Measurements from ENCODE around the gene DAB1. TPM values are rescaled to one million over a fixed set of nuclear protein-coding genes. Genes with fewer than 3 reads are reported as not detected.

Gene DAB1
- total RNA-seq, 1 donor from 2014 or later: not detected

DNA sequence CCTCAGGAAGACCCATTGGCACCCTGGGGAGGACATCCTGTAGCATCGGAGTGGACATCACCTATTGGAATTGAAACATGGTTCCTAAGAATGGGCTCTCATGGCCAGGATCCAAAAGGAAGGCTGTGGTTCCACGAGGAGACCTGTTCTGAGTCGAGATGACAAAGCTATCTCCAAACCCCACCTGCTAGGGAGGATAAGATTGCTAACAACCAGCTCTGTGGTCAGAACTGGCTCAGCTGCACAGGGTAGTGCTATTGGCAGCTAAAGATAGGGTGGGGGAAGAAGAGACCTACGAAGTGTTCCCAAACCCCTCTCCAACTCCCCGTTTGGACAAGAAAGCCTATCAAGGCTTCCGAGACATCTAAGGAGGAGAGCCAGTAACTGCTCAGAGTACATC lies 440.4 kb downstream of the DAB1 start:
- H3K9me3 Mint-ChIP-seq (ENCODE audit: low read depth): no peaks in the 10 kb centered on the region
- H3K27ac Mint-ChIP-seq (ENCODE audit: unreplicated experiment): no peak overlapping the region
- no peaks in the 10 kb centered on the region for H3K36me3 Mint-ChIP-seq (ENCODE audit: low read depth)

GRCh38 chr1:56979986-56980755 lies 443.7 kb downstream of the DAB1 start:
- TF ChIP-seq, protein P1, sequence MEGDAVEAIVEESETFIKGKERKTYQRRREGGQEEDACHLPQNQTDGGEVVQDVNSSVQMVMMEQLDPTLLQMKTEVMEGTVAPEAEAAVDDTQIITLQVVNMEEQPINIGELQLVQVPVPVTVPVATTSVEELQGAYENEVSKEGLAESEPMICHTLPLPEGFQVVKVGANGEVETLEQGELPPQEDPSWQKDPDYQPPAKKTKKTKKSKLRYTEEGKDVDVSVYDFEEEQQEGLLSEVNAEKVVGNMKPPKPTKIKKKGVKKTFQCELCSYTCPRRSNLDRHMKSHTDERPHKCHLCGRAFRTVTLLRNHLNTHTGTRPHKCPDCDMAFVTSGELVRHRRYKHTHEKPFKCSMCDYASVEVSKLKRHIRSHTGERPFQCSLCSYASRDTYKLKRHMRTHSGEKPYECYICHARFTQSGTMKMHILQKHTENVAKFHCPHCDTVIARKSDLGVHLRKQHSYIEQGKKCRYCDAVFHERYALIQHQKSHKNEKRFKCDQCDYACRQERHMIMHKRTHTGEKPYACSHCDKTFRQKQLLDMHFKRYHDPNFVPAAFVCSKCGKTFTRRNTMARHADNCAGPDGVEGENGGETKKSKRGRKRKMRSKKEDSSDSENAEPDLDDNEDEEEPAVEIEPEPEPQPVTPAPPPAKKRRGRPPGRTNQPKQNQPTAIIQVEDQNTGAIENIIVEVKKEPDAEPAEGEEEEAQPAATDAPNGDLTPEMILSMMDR (IDR thresholded peaks at IDR 0.05): no peak
- DNase-seq (ENCODE audit: low spot score): no peak
- H3K27ac Mint-ChIP-seq (ENCODE audit: unreplicated experiment): no peak overlapping the region
- no peaks in the 10 kb centered on the region for H3K4me1 Mint-ChIP-seq (ENCODE audit: low read depth)
- H3K4me3 Mint-ChIP-seq (ENCODE audit: unreplicated experiment): no peak overlapping the region
- H3K9me3 Mint-ChIP-seq (ENCODE audit: low read depth): no peaks in the 10 kb centered on the region
- H3K36me3 Mint-ChIP-seq (ENCODE audit: low read depth): no peaks in the 10 kb centered on the region
- peaks cover 13% of the 10 kb centered on the region for H3K27me3 Mint-ChIP-seq (ENCODE audit: low read depth)

More for the DNA sequence above, 440.4 kb downstream of the DAB1 start:
- no peak for DNase-seq (ENCODE audit: low spot score)
- no peaks in the 10 kb centered on the region for H3K4me1 Mint-ChIP-seq (ENCODE audit: low read depth)
- peaks cover 7% of the 10 kb centered on the region for H3K27me3 Mint-ChIP-seq (ENCODE audit: low read depth)
- no peak overlapping the region for H3K4me3 Mint-ChIP-seq (ENCODE audit: unreplicated experiment)
- TF ChIP-seq, protein P1 (IDR thresholded peaks at IDR 0.05): no peak

- H3K27me3 Mint-ChIP-seq (ENCODE audit: low read depth): peaks cover 12% of the 10 kb centered on the region
- no peaks in the 10 kb centered on the region for H3K36me3 Mint-ChIP-seq (ENCODE audit: low read depth)
- H3K9me3 Mint-ChIP-seq (ENCODE audit: low read depth): no peaks in the 10 kb centered on the region
- H3K27ac Mint-ChIP-seq (ENCODE audit: unreplicated experiment): no peak overlapping the region
- TF ChIP-seq, protein P1 (IDR thresholded peaks at IDR 0.05): no peak
- H3K4me3 Mint-ChIP-seq (ENCODE audit: unreplicated experiment): no peak overlapping the region
- H3K4me1 Mint-ChIP-seq (ENCODE audit: low read depth): no peaks in the 10 kb centered on the region
- DNase-seq (ENCODE audit: low spot score): no peak
Measured at GRCh38 chr1:56978819-56979218, 445.0 kb downstream of the DAB1 start.

- Mint-ChIP-seq H3K4me1 (ENCODE audit: low read depth) (no peaks in the 10 kb centered on the region), H3K27me3 (ENCODE audit: low read depth) (peaks cover 11% of the 10 kb centered on the region), H3K36me3 (ENCODE audit: low read depth) (no peaks in the 10 kb centered on the region), H3K9me3 (ENCODE audit: low read depth) (no peaks in the 10 kb centered on the region), H3K4me3 (ENCODE audit: unreplicated experiment) (no peak overlapping the region), H3K27ac (ENCODE audit: unreplicated experiment) (no peak overlapping the region)
- no peak for DNase-seq (ENCODE audit: low spot score)
- TF ChIP-seq, protein P1 (IDR thresholded peaks at IDR 0.05): no peak
Measured at GRCh38 chr1:56977910-56978309, 445.9 kb downstream of the DAB1 start.

GRCh38 chr1:56975446-56975845 lies 448.4 kb downstream of the DAB1 start:
- H3K4me3 Mint-ChIP-seq (ENCODE audit: unreplicated experiment): no peak overlapping the region
- peaks cover 13% of the 10 kb centered on the region for H3K27me3 Mint-ChIP-seq (ENCODE audit: low read depth)
- H3K9me3 Mint-ChIP-seq (ENCODE audit: low read depth): no peaks in the 10 kb centered on the region
- TF ChIP-seq, protein P1 (IDR thresholded peaks at IDR 0.05): no peak
- H3K27ac Mint-ChIP-seq (ENCODE audit: unreplicated experiment): no peak overlapping the region
- DNase-seq (ENCODE audit: low spot score): no peak
- H3K36me3 Mint-ChIP-seq (ENCODE audit: low read depth): no peaks in the 10 kb centered on the region
- H3K4me1 Mint-ChIP-seq (ENCODE audit: low read depth): no peaks in the 10 kb centered on the region
